GM23338 (cell line): Measurements from ENCODE around the gene PTPN13.

Experiments
- EZH2 ChIP-seq: fragments of 200-600 bp; sonication (generic); IDR thresholded peaks from one replicate; pipeline ENCODE4 v1.8.0; 2017; ENCODE audit warnings: antibody characterized with exemption, mild to moderate bottlenecking, low read depth; ENCODE audit not compliant: unreplicated experiment
- EZH2phosphoT487 ChIP-seq: fragments of 200-600 bp; sonication (generic); IDR thresholded peaks from one replicate; pipeline ENCODE4 v1.8.1; 2018; ENCODE audit warnings: antibody characterized with exemption; ENCODE audit not compliant: unreplicated experiment
- POLR2AphosphoS5 ChIP-seq: IDR thresholded peaks from 2 replicates; pipeline ENCODE4 v1.6.1; 2016; ENCODE audit warnings: antibody characterized with exemption, low read depth
- ZNF114 ChIP-seq: fragments of 250-450 bp; sonication (Bioruptor Pico); IDR thresholded peaks from 2 replicates; pipeline ENCODE4 v1.5.0; 2020; ENCODE audit warnings: mild to moderate bottlenecking, moderate library complexity
- TF ChIP-seq, protein P1 (sequence below), 2 experiments: fragments of 200-600 bp in 1 of 2; sonication (generic) in 1 of 2; conservative IDR thresholded peaks; 2 replicates each; pipeline versions ENCODE4 v1.5.1 to v1.6.1; 2016 to 2017; ENCODE audit warnings: antibody characterized with exemption in 2 of 2, low read depth in 2 of 2, mild to moderate bottlenecking in 2 of 2, moderate library complexity in 1 of 2
- TF ChIP-seq, protein P2 (sequence below): IDR thresholded peaks from one replicate; pipeline ENCODE4 v1.6.1; 2018; ENCODE audit warnings: antibody characterized with exemption; ENCODE audit not compliant: unreplicated experiment

DNA sequence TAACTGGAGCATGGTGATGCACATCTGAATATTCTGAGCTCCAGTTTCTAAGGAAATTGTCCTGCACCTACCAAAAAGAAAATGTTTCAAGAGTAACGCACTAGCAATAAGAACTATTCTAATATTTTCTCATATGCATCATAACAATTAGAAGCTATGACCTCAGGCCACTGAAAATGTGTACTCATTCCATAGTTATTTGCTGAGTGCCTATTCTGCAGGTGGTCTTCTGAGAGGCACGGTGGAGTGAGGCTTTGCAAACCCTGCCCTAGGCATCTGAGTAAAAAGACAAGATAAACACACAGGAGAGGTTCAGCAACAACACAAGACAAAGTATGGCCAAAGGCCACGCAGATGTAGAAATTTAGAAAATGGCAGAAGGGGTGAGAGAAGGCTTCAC is 231.4 kb downstream of the PTPN13 start:
- TF ChIP-seq, protein P1, sequence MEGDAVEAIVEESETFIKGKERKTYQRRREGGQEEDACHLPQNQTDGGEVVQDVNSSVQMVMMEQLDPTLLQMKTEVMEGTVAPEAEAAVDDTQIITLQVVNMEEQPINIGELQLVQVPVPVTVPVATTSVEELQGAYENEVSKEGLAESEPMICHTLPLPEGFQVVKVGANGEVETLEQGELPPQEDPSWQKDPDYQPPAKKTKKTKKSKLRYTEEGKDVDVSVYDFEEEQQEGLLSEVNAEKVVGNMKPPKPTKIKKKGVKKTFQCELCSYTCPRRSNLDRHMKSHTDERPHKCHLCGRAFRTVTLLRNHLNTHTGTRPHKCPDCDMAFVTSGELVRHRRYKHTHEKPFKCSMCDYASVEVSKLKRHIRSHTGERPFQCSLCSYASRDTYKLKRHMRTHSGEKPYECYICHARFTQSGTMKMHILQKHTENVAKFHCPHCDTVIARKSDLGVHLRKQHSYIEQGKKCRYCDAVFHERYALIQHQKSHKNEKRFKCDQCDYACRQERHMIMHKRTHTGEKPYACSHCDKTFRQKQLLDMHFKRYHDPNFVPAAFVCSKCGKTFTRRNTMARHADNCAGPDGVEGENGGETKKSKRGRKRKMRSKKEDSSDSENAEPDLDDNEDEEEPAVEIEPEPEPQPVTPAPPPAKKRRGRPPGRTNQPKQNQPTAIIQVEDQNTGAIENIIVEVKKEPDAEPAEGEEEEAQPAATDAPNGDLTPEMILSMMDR (conservative IDR thresholded peaks at IDR 0.05; ENCODE audit: low read depth in 2 of 2), result no peak
- TF ChIP-seq EZH2phosphoT487, result no peak
- TF ChIP-seq, protein P2, sequence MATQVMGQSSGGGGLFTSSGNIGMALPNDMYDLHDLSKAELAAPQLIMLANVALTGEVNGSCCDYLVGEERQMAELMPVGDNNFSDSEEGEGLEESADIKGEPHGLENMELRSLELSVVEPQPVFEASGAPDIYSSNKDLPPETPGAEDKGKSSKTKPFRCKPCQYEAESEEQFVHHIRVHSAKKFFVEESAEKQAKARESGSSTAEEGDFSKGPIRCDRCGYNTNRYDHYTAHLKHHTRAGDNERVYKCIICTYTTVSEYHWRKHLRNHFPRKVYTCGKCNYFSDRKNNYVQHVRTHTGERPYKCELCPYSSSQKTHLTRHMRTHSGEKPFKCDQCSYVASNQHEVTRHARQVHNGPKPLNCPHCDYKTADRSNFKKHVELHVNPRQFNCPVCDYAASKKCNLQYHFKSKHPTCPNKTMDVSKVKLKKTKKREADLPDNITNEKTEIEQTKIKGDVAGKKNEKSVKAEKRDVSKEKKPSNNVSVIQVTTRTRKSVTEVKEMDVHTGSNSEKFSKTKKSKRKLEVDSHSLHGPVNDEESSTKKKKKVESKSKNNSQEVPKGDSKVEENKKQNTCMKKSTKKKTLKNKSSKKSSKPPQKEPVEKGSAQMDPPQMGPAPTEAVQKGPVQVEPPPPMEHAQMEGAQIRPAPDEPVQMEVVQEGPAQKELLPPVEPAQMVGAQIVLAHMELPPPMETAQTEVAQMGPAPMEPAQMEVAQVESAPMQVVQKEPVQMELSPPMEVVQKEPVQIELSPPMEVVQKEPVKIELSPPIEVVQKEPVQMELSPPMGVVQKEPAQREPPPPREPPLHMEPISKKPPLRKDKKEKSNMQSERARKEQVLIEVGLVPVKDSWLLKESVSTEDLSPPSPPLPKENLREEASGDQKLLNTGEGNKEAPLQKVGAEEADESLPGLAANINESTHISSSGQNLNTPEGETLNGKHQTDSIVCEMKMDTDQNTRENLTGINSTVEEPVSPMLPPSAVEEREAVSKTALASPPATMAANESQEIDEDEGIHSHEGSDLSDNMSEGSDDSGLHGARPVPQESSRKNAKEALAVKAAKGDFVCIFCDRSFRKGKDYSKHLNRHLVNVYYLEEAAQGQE, result no peak
- no peak for TF ChIP-seq ZNF114 (CRISPR knock-in tag)
- TF ChIP-seq EZH2, result no peak
- no peak for TF ChIP-seq POLR2AphosphoS5
